Measurements from ENCODE around the gene SUMF1.

SUMF1 gene

GRCh38 chr3:4362523-4362922 is 104.5 kb downstream of the SUMF1 start:
- no peak for DNase-seq (ENCODE audit: low spot score)
- Histone ChIP-seq H4K8ac (ENCODE audit: low read depth, low read length) (no peak overlapping the region), H2BK5ac (ENCODE audit: low read length) (no peak overlapping the region), H4K91ac (ENCODE audit: low read depth, low read length, poor library complexity) (no peak overlapping the region), H3K4me2 (ENCODE audit: insufficient read depth, low read length, poor library complexity, severe bottlenecking) (no peak overlapping the region), H3K36me3 (replicated peaks in 1 of 2; ENCODE audit: control insufficient read depth in 2 of 2, insufficient read depth in 2 of 2, low read length in 2 of 2) (peaks cover 0 to 6% of the 10 kb centered on the region in 2 donors), H2BK15ac (ENCODE audit: low read length) (no peak overlapping the region), H3K14ac (ENCODE audit: low read length) (no peak overlapping the region), H2BK120ac (ENCODE audit: low read depth, low read length) (no peak overlapping the region), H3K27ac (replicated peaks; ENCODE audit: low read length) (no peak overlapping the region), H3K9ac (ENCODE audit: low read depth, low read length, poor library complexity) (no peak overlapping the region), H3K27me3 (ENCODE audit: control insufficient read depth in 3 of 3, insufficient read depth in 3 of 3, low read depth in 1 of 3, low read length in 3 of 3) (no peaks in the 10 kb centered on the region), H3K79me1 (ENCODE audit: low read depth, low read length) (no peaks in the 10 kb centered on the region), H2AK5ac (ENCODE audit: low read depth, low read length) (no peak overlapping the region), H3K4me1 (ENCODE audit: control insufficient read depth in 2 of 2, insufficient read depth in 1 of 2, low read depth in 1 of 2, low read length in 2 of 2) (no peaks in the 10 kb centered on the region), H3K9me3 (replicated peaks in 1 of 2; ENCODE audit: control insufficient read depth in 2 of 2, insufficient read depth in 1 of 2, low read depth in 1 of 2, low read length in 2 of 2) (no peaks in the 10 kb centered on the region), H3K4ac (ENCODE audit: low read length) (no peak overlapping the region), H3K23ac (ENCODE audit: low read depth, low read length, poor library complexity) (no peak overlapping the region), H3K18ac (ENCODE audit: low read length) (no peak overlapping the region), H2AFZ (ENCODE audit: low read length) (no peak overlapping the region), H2BK12ac (ENCODE audit: low read length) (no peak overlapping the region), H3K4me3 (ENCODE audit: low read length in 2 of 2) (no peak overlapping the region)
- no CpG with 5 or more reads among the region's 2 CpGs for WGBS, 2 donors (ENCODE audit: extremely low coverage in 2 of 2, insufficient read length in 2 of 2, insufficient replicate concordance in 1 of 2)

DNA sequence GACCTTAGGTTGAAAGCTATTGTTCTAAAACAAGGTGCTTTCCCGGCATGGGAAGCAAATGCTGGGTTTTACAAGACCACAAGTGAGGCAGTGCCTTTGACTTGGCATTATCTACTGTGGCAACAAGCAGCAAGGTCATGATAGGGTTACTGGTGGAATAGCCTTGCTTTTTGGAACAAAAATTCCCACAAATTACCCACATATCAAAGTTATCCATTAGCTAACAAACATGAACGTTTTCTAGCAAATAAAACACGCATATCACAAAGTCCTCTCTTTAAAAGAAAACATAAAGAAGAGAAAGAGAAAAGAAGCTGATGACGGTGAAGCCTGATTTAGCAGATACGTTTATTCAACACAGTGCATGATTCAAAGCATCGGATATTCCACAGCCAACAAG is 106.3 kb downstream of the SUMF1 start:
- Histone ChIP-seq H3K4me3 (ENCODE audit: low read length in 2 of 2) (no peak overlapping the region), H2BK5ac (ENCODE audit: low read length) (no peak overlapping the region), H3K18ac (ENCODE audit: low read length) (no peak overlapping the region), H2AK5ac (ENCODE audit: low read depth, low read length) (no peak overlapping the region), H3K9me3 (replicated peaks in 1 of 2; ENCODE audit: control insufficient read depth in 2 of 2, insufficient read depth in 1 of 2, low read depth in 1 of 2, low read length in 2 of 2) (no peaks in the 10 kb centered on the region), H3K27me3 (ENCODE audit: control insufficient read depth in 3 of 3, insufficient read depth in 3 of 3, low read depth in 1 of 3, low read length in 3 of 3) (no peaks in the 10 kb centered on the region), H3K14ac (ENCODE audit: low read length) (no peak overlapping the region), H2AFZ (ENCODE audit: low read length) (no peak overlapping the region), H3K27ac (replicated peaks; ENCODE audit: low read length) (no peak overlapping the region), H3K36me3 (replicated peaks in 1 of 2; ENCODE audit: control insufficient read depth in 2 of 2, insufficient read depth in 2 of 2, low read length in 2 of 2) (peaks cover 0 to 6% of the 10 kb centered on the region in 2 donors), H4K91ac (ENCODE audit: low read depth, low read length, poor library complexity) (no peak overlapping the region), H3K23ac (ENCODE audit: low read depth, low read length, poor library complexity) (no peak overlapping the region), H3K9ac (ENCODE audit: low read depth, low read length, poor library complexity) (no peak overlapping the region), H2BK12ac (ENCODE audit: low read length) (no peak overlapping the region), H3K4me2 (ENCODE audit: insufficient read depth, low read length, poor library complexity, severe bottlenecking) (no peak overlapping the region), H2BK15ac (ENCODE audit: low read length) (no peak overlapping the region), H2BK120ac (ENCODE audit: low read depth, low read length) (no peak overlapping the region), H4K8ac (ENCODE audit: low read depth, low read length) (no peak overlapping the region), H3K79me1 (ENCODE audit: low read depth, low read length) (no peaks in the 10 kb centered on the region), H3K4me1 (ENCODE audit: control insufficient read depth in 2 of 2, insufficient read depth in 1 of 2, low read depth in 1 of 2, low read length in 2 of 2) (no peaks in the 10 kb centered on the region), H3K4ac (ENCODE audit: low read length) (no peak overlapping the region)
- no peak for DNase-seq (ENCODE audit: low spot score)
- no CpG with 5 or more reads among the region's 6 CpGs for WGBS, 2 donors (ENCODE audit: extremely low coverage in 2 of 2, insufficient read length in 2 of 2, insufficient replicate concordance in 1 of 2)

DNA sequence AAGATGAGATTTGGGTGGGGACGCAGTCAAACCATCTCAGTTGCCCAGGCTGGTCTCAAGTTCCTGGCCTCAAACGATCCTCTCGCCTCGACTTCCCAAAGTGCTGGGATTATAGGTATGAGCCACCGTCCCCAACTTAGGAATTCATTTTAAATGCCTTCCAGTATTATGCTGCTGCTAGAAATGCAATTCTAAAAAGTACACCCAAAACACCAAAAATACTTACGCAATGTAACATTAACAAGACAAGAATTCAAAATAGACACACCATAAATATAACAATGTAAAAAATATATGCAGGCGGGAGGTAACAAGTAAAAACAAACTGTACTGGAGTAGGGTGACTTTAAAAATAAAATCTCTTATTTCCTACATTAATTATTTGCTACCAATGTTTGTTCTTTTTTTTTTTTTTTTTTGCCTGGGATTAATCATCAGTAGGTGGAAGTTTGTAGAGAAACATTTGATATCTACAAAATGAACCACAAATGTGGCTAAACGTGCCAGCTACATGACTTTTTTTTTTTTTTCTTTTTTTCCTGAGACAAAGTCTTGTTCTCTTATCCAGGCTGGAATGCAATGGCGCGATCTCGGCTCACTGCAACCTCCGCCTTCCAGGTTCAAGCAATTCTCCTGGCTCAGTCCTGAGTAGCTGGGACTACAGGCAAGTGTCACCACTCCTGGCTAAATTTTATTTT is 107.1 kb downstream of the SUMF1 start:
- H4K8ac ChIP-seq (ENCODE audit: low read depth, low read length) = no peak overlapping the region
- H3K27ac ChIP-seq (replicated peaks; ENCODE audit: low read length) = no peak overlapping the region
- H3K23ac ChIP-seq (ENCODE audit: low read depth, low read length, poor library complexity) = no peak overlapping the region
- no peak for DNase-seq (ENCODE audit: low spot score)
- H3K4me1 ChIP-seq (ENCODE audit: control insufficient read depth in 2 of 2, insufficient read depth in 1 of 2, low read depth in 1 of 2, low read length in 2 of 2) = no peaks in the 10 kb centered on the region
- no peak overlapping the region for H3K14ac ChIP-seq (ENCODE audit: low read length)
- no peaks in the 10 kb centered on the region for H3K79me1 ChIP-seq (ENCODE audit: low read depth, low read length)
- H3K27me3 ChIP-seq (ENCODE audit: control insufficient read depth in 3 of 3, insufficient read depth in 3 of 3, low read depth in 1 of 3, low read length in 3 of 3) = no peaks in the 10 kb centered on the region
- H3K18ac ChIP-seq (ENCODE audit: low read length) = no peak overlapping the region
- no peak overlapping the region for H3K4ac ChIP-seq (ENCODE audit: low read length)
- H2BK15ac ChIP-seq (ENCODE audit: low read length) = no peak overlapping the region
- H3K9me3 ChIP-seq (replicated peaks in 1 of 2; ENCODE audit: control insufficient read depth in 2 of 2, insufficient read depth in 1 of 2, low read depth in 1 of 2, low read length in 2 of 2) = no peaks in the 10 kb centered on the region
- H2AFZ ChIP-seq (ENCODE audit: low read length) = no peak overlapping the region
- H3K9ac ChIP-seq (ENCODE audit: low read depth, low read length, poor library complexity) = no peak overlapping the region
- H2BK5ac ChIP-seq (ENCODE audit: low read length) = no peak overlapping the region
- peaks cover 0 to 6% of the 10 kb centered on the region in 2 donors for H3K36me3 ChIP-seq (replicated peaks in 1 of 2; ENCODE audit: control insufficient read depth in 2 of 2, insufficient read depth in 2 of 2, low read length in 2 of 2)
- H2BK120ac ChIP-seq (ENCODE audit: low read depth, low read length) = no peak overlapping the region
- WGBS, 2 donors (ENCODE audit: extremely low coverage in 2 of 2, insufficient read length in 2 of 2, insufficient replicate concordance in 1 of 2) = no CpG with 5 or more reads among the region's 12 CpGs
- no peak overlapping the region for H2AK5ac ChIP-seq (ENCODE audit: low read depth, low read length)
- no peak overlapping the region for H3K4me3 ChIP-seq (ENCODE audit: low read length in 2 of 2)
- no peak overlapping the region for H4K91ac ChIP-seq (ENCODE audit: low read depth, low read length, poor library complexity)
- no peak overlapping the region for H3K4me2 ChIP-seq (ENCODE audit: insufficient read depth, low read length, poor library complexity, severe bottlenecking)
- H2BK12ac ChIP-seq (ENCODE audit: low read length) = no peak overlapping the region

- H2BK15ac ChIP-seq (ENCODE audit: low read length) = no peak overlapping the region
- no peak overlapping the region for H4K8ac ChIP-seq (ENCODE audit: low read depth, low read length)
- no peak overlapping the region for H3K4ac ChIP-seq (ENCODE audit: low read length)
- H3K23ac ChIP-seq (ENCODE audit: low read depth, low read length, poor library complexity) = no peak overlapping the region
- H3K27me3 ChIP-seq (ENCODE audit: control insufficient read depth in 3 of 3, insufficient read depth in 3 of 3, low read depth in 1 of 3, low read length in 3 of 3) = no peaks in the 10 kb centered on the region
- H3K14ac ChIP-seq (ENCODE audit: low read length) = no peak overlapping the region
- peaks cover 0 to 6% of the 10 kb centered on the region in 2 donors for H3K36me3 ChIP-seq (replicated peaks in 1 of 2; ENCODE audit: control insufficient read depth in 2 of 2, insufficient read depth in 2 of 2, low read length in 2 of 2)
- no peak overlapping the region for H3K27ac ChIP-seq (replicated peaks; ENCODE audit: low read length)
- H3K9ac ChIP-seq (ENCODE audit: low read depth, low read length, poor library complexity) = no peak overlapping the region
- H2AFZ ChIP-seq (ENCODE audit: low read length) = no peak overlapping the region
- H3K4me1 ChIP-seq (ENCODE audit: control insufficient read depth in 2 of 2, insufficient read depth in 1 of 2, low read depth in 1 of 2, low read length in 2 of 2) = no peaks in the 10 kb centered on the region
- H2BK5ac ChIP-seq (ENCODE audit: low read length) = no peak overlapping the region
- H2BK120ac ChIP-seq (ENCODE audit: low read depth, low read length) = no peak overlapping the region
- no peak overlapping the region for H3K4me2 ChIP-seq (ENCODE audit: insufficient read depth, low read length, poor library complexity, severe bottlenecking)
- no peak for DNase-seq (ENCODE audit: low spot score)
- no peak overlapping the region for H2BK12ac ChIP-seq (ENCODE audit: low read length)
- WGBS, 2 donors (ENCODE audit: extremely low coverage in 2 of 2, insufficient read length in 2 of 2, insufficient replicate concordance in 1 of 2) = no CpG with 5 or more reads among the region's 4 CpGs
- no peak overlapping the region for H3K4me3 ChIP-seq (ENCODE audit: low read length in 2 of 2)
- no peaks in the 10 kb centered on the region for H3K9me3 ChIP-seq (replicated peaks in 1 of 2; ENCODE audit: control insufficient read depth in 2 of 2, insufficient read depth in 1 of 2, low read depth in 1 of 2, low read length in 2 of 2)
- no peak overlapping the region for H2AK5ac ChIP-seq (ENCODE audit: low read depth, low read length)
- H3K18ac ChIP-seq (ENCODE audit: low read length) = no peak overlapping the region
- H3K79me1 ChIP-seq (ENCODE audit: low read depth, low read length) = no peaks in the 10 kb centered on the region
- no peak overlapping the region for H4K91ac ChIP-seq (ENCODE audit: low read depth, low read length, poor library complexity)
These were observed 108.8 kb downstream of the SUMF1 start for GRCh38 chr3:4358273-4358672.

Data from neuronal stem cell (in vitro differentiated cells).